G401.6 (cell line): ENCODE data around the gene MND1.
"Not testable (repeated sequence)": the region's sequence is repeated elsewhere in the genome, so short reads cannot be mapped to it uniquely, and the experiment has no call there.

ENCODE experiments used
- FAIRE-seq: peaks from 2 replicates; lab custom pipeline; 2012; peaks lifted over from hg19 to GRCh38; lab: Jason Lieb, UNC

The MND1 gene

DNA sequence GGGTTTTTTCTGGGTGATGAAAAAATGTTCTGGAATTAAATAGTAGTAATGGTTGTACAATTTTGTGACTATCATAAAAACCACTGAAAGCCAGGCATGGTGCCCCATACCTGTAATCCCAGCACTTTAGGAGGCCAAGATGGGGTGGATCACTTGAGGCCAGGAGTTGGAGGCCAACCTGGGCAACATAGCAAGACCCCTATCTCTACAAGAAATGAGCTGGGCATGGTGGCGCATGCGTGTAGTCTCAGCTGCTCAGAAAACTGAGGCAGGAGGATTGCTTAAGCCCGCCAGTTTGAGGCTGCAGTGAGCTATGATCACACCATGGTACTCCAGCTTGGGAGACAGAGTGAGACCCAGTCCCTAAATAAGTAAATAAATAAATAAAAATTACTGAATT is 63.4 kb downstream of the MND1 start:
- FAIRE-seq, result no peak

GRCh38 chr4:153408932-153409331 is 64.4 kb downstream of the MND1 start:
- no peak for FAIRE-seq

- FAIRE-seq, result no peak
Observed at GRCh38 chr4:153409412-153409811, 64.9 kb downstream of the MND1 start.

DNA sequence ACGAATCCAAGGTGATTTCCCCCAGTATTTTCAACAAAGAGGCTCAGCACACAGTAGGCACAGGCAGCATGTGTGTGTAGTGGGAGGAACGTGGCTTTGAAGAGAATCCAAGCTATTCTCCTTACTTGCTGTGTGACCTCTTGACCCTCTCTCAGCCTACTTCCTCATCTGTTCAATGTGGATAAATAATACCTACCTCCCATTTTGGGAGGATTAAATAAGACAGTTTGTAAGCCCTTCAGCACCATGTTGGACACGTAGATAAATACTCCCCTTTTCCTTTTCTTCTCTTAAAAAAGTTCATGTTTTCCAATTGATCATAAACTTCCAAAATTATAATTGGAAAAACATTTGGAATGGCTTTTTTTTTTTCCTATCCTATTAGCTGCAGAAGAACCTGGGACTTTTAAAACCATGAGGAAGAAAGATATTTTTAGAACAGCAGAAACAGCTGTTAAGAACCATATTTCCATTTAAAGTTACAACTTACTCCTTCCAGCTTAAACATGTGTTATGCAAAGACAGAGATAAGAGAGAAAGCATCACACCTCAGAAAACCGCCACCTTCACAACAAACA is 65.5 kb downstream of the MND1 start:
- no peak for FAIRE-seq

DNA sequence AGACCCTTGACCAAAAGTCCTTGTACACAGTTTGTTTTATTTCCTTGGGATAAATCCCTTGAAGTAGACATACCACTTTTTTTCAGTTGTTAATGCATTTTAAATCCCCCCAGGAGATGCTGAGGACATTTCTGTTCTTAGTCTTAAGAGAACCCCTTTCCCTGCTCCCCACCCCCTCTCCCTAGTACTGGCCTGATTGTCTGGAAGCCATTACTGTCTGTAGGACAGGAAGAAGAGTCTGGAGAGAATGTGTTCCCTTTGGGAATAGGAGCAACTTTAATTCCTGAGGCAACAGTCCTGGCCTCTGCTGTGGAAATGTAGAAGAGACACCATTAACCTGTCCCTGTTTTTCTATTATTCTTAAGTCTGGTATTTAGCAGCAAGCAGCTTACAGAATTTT is 69.4 kb downstream of the MND1 start:
- no peak for FAIRE-seq

DNA sequence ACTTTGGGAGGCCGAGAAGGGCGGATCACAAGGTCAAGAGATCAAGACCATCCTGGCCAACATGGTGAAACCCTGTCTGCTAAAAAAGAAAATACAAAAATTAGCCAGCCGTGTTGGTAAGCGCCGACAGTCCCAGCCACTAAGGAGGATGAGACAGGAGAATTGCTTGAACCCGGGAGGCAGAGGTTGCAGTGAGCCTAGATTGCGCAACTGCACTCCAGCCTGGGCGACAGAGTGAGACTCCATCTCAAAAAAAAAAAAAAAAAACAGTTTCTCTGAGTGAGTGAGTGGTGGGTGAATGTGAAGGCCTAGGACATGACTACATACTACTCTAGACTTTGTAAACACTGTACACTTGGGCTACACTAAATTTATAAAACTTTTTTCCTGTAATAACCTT is 72.0 kb downstream of the MND1 start:
- FAIRE-seq, result not testable (repeated sequence)

DNA sequence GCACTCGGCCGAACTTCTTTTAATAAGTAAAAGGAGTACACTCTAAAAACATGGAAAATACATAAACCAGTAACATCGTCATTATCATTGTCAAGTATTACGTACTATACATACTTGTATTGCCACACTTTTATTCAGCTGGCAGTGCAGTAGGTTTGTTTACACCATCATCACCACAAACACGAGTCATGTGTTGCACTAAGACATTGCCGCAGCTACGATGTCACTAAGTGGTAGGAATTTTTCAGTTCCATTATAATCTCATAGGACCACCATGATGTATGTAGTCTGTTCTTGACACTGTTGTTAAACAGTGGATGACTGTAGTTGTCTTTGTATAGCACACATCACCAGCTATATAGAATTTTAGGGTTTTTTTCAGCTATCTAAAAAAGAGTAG is 73.6 kb downstream of the MND1 start:
- FAIRE-seq, result no peak

DNA sequence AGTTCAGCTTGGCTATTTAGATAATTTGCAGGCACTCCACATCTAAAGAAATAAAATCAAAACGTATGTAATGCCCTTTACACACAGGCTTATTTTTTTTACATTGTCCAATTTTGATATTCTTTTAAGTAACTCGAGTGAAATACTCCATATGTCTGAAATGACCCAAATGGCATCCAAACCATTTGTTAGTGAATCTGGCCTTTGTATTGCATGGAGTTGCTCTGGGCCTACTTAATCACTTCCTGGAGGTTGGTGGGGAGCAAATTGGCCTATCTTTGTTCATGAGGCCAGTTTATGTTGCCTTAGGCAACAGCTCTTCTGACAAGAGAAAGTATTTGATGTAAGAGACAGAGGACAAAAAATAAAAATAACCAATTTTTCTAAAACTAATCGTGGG is 74.1 kb downstream of the MND1 start:
- FAIRE-seq, result no peak

- no peak for FAIRE-seq
Observed at GRCh38 chr4:153419029-153419428, 74.5 kb downstream of the MND1 start.

DNA sequence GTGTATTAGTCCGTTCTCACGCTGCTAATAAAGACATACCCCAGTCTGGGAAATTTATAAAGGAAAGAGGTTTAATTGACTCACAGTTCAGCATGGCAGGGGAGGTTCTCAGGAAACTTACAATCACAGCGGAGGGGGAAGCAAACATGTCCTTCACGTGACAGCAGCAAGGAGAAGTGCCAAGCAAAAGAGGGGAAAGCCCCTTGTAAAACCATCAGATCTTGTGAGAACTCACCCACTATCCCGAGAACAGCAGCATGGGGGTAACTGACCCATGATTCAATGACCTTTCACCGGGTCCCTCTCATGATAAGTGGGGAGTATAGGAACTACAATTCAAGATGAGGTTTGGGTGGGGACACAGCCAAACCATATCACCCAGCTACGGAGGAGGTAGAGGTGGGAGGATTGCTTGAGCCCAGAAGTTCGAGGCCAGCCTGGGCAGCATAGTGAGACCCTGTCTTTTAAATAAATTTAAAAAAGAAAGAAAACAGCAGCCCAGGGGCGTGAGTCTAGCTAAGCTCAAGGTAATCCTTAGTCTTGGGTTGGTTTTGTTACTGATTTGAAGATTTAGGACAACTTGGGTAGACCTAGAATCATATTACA is 75.3 kb downstream of the MND1 start:
- FAIRE-seq, result no peak

- no peak for FAIRE-seq
Observed at GRCh38 chr4:153420361-153420760, 75.9 kb downstream of the MND1 start.

GRCh38 chr4:153421941-153422340 is 77.5 kb downstream of the MND1 start:
- peak; percentile 6 for FAIRE-seq

GRCh38 chr4:153426207-153426885 is 81.9 kb downstream of the MND1 start:
- no peak for FAIRE-seq

DNA sequence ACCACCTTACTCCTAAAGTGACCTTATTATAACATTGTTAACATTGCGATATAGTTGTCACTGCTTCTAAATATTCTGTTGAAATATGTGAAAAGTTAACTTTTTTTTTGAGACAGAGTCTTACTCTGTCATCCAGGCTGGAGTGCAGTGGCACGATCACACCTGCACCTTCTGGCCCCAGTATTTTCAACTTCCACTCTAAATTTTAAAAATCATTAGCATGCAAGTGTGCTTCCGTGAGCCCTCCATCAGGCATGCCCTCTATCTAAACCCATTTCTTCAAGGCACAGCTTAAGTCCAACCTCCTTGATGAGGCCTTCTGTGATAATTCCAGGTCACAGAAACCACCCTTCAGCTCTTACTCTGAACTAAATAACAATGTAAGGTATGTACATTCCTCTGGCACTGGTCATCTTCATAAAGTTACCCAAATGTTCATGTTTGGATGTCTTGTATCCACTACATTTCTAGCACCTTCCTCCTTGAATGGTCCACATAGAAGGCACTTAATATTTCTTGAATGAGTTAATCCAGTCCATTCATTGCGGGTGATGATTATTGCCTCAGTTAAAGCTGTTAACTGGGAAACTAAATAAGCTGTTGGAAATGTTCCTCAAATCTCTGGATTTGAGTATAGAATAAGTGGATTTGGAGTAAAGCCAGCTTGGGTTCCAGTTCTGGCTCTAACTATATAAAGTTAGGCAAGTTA is 83.0 kb downstream of the MND1 start:
- FAIRE-seq, result no peak

- no peak for FAIRE-seq
Observed at GRCh38 chr4:153428941-153429475, 84.5 kb downstream of the MND1 start.

DNA sequence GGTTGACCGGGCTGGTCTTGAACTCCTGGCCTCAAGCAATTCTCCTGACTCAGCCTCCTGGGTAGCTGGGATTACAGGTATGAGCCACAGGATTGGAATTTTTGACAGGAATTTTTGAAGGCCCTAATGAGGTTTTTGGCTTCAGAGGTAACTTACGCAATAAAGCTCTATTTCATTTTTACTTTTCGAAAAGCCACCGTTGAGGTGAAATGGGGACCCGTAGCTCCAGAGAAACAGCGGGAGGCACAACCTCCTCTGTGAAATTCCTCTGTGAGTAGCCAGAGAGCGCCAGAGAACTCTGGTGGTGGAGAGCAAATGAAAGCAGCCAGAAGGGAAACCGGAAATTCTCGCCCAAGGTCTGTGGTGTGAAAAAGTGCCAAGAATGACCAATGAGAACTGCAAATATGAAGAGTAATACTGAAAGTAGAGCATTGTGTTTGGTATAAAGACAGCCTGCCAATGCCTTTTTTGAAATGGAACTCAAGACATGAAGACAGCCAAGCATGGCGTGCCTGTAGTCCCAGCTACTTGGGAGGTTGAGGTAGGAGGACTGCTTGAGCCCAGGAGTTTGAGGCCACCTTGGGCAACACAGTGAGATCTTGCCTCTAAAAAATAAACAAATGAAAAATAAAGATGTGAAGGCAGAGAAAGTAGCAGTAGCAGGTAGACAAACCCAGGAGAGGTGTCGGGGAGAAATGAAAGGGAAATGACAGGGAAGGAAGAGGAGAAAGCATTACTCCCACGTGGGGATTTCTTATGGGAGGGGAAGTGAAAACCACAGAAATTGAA is 88.7 kb downstream of the MND1 start:
- FAIRE-seq, result no peak

DNA sequence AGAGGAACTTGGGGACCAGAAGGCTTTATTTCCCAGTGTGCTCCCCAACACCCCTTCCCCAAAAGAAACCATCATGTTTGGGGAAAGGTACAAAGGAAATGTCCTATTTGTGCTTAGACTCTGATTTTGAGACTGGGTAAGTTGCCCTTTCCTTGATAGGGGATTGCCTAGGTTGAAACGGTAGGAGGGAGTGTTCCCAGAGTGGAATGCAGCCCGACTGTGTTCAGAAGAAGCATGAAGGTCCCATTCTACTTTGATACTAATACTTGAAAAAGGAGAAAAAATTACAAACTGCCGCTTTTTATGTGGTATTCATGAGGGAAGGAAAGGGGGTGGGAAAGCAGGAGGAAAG is 89.2 kb downstream of the MND1 start:
- no peak for FAIRE-seq

DNA sequence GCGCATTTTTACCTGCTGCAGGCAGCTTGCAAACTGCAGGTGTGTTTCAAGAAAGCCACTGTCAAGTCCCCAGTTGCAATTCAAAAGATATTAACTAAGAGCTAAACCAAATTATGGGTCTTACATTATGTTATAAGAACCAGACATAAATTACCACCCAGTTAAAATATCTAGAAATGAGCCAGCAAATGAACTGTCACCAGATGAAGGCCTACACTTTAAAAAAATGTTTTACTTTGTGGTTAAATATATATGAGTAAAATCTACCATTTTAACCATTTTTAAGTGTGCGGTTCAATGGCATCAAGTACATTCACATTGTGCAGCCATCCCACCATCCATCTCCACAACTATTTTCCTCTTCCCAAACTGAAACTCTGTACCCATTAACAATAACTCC is 89.7 kb downstream of the MND1 start:
- FAIRE-seq, result no peak

- FAIRE-seq, result no peak
Observed at GRCh38 chr4:153438916-153439756, 94.6 kb downstream of the MND1 start.

- FAIRE-seq, result no peak
Observed at GRCh38 chr4:153439831-153440230, 95.3 kb downstream of the MND1 start.

DNA sequence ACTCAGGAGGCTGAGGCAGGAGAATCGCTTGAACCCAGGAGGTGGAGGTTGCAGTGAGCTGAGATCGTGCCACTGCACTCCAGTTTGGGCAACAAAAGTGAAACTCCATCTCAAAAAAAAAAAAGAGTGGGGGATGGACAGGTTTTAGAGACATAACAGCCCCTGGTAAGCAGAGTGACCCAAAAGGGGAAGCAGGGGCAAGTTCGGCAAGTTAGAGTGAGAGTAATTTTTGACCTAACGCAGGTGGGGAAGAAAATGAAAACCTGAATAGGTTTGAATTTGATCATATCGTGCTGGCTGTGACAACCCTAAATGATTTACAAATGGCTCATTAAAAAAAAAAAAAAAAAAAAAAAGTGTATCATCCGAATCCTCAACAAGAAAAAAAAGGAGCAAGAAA is 96.0 kb downstream of the MND1 start:
- no peak for FAIRE-seq
